ENCODE measurements around the gene VWF. TPM values are rescaled to one million over a fixed set of nuclear protein-coding genes. Genes with fewer than 3 reads are reported as not detected.

The VWF gene
- total and polyA plus RNA-seq, 2 experiments from 2014 or later = 0.42 to 0.56 TPM

GRCh38 chr12:5905757-5906156 lies 218.7 kb downstream of the VWF start:
- no peaks in the 10 kb centered on the region for H3K79me2 ChIP-seq (replicated peaks; ENCODE audit: insufficient read depth)
- H3K9me2 ChIP-seq (ENCODE audit: insufficient read depth) = 0 out of 2 replicates have a peak, but pooled peaks cover 7% of the 10 kb centered on the region
- H3K4me3 Mint-ChIP-seq = no peak overlapping the region
- TF ChIP-seq JUNB (IDR thresholded peaks at IDR 0.05; ENCODE audit: unreplicated experiment) = no peak
- TF ChIP-seq STAT1 (IDR thresholded peaks at IDR 0.05; ENCODE audit: unreplicated experiment) = no peak
- TF ChIP-seq ZNF331 (CRISPR knock-in tag; IDR thresholded peaks at IDR 0.05; ENCODE audit: low read depth) = no peak
- no peak for TF ChIP-seq CTCF (conservative IDR thresholded peaks at IDR 0.05; ENCODE audit: low read depth in 2 of 2)
- no peak for TF ChIP-seq REST (IDR thresholded peaks at IDR 0.05; ENCODE audit: unreplicated experiment)
- no peak for TF ChIP-seq POLR2AphosphoS5 (IDR thresholded peaks at IDR 0.05; ENCODE audit: low read depth)
- H2AFZ ChIP-seq = no peak overlapping the region
- H3K4me1 Mint-ChIP-seq = peaks cover 10% of the 10 kb centered on the region
- H4K20me1 ChIP-seq (replicated peaks; ENCODE audit: insufficient read depth) = no peaks in the 10 kb centered on the region
- DNase-seq (ENCODE audit: low spot score) (no peak), ATAC-seq (no peak)
- no peak overlapping the region for H3K4me2 ChIP-seq
- H3K4me3 ChIP-seq = no peak overlapping the region
- H3K27me3 ChIP-seq (ENCODE audit: insufficient read depth) = no peaks in the 10 kb centered on the region
- no peaks in the 10 kb centered on the region for H3K27me3 Mint-ChIP-seq (ENCODE audit: insufficient read depth, low read depth, poor library complexity)
- H3K36me3 Mint-ChIP-seq (ENCODE audit: low read depth) = no peaks in the 10 kb centered on the region
- no peaks in the 10 kb centered on the region for H3K4me1 ChIP-seq (ENCODE audit: insufficient read depth)
- H3K9me3 Mint-ChIP-seq = no peaks in the 10 kb centered on the region
- no peaks in the 10 kb centered on the region for H3K36me3 ChIP-seq (ENCODE audit: insufficient read depth)
- H3K27ac Mint-ChIP-seq = no peak overlapping the region
- H3K27ac ChIP-seq (ENCODE audit: low read depth) = no peak overlapping the region
- H3F3A ChIP-seq (replicated peaks; ENCODE audit: low read depth) = no peaks in the 10 kb centered on the region

- Histone ChIP-seq H3K4me2 (no peak overlapping the region), H3K9me2 (ENCODE audit: insufficient read depth) (0 out of 2 replicates have a peak, but pooled peaks cover 7% of the 10 kb centered on the region), H3F3A (replicated peaks; ENCODE audit: low read depth) (no peaks in the 10 kb centered on the region), H3K27me3 (ENCODE audit: insufficient read depth) (no peaks in the 10 kb centered on the region), H4K20me1 (replicated peaks; ENCODE audit: insufficient read depth) (no peaks in the 10 kb centered on the region), H3K4me3 (no peak overlapping the region), H3K36me3 (ENCODE audit: insufficient read depth) (no peaks in the 10 kb centered on the region), H3K79me2 (replicated peaks; ENCODE audit: insufficient read depth) (no peaks in the 10 kb centered on the region), H2AFZ (no peak overlapping the region), H3K4me1 (ENCODE audit: insufficient read depth) (no peaks in the 10 kb centered on the region), H3K27ac (ENCODE audit: low read depth) (no peak overlapping the region)
- ATAC-seq (no peak), DNase-seq (ENCODE audit: low spot score) (no peak)
- Mint-ChIP-seq H3K27ac (no peak overlapping the region), H3K27me3 (ENCODE audit: insufficient read depth, low read depth, poor library complexity) (no peaks in the 10 kb centered on the region), H3K36me3 (ENCODE audit: low read depth) (no peaks in the 10 kb centered on the region), H3K4me1 (peaks cover 14% of the 10 kb centered on the region), H3K9me3 (no peaks in the 10 kb centered on the region), H3K4me3 (no peak overlapping the region)
- TF ChIP-seq ZNF114 (CRISPR knock-in tag; IDR thresholded peaks at IDR 0.05) (no peak), ETS1 (IDR thresholded peaks at IDR 0.05) (no peak), CREB1 (CRISPR knock-in tag; IDR thresholded peaks at IDR 0.05; ENCODE audit: low read depth) (no peak), POLR2AphosphoS5 (IDR thresholded peaks at IDR 0.05; ENCODE audit: low read depth) (no peak), EZH2 (IDR thresholded peaks at IDR 0.05; ENCODE audit: low read depth, unreplicated experiment) (no peak)
Observed at GRCh38 chr12:5904969-5905368, 219.5 kb downstream of the VWF start.
